ENCODE data around the gene SLC2A13. TPM values are rescaled to one million over a fixed set of nuclear protein-coding genes. Genes with fewer than 3 reads are reported as not detected.
"Not testable (repeated sequence)": the region's sequence is repeated elsewhere in the genome, so short reads cannot be mapped to it uniquely, and the experiment has no call there.

The SLC2A13 gene
- total RNA-seq, 1 donor from 2014 or later: 11.6 TPM

DNA sequence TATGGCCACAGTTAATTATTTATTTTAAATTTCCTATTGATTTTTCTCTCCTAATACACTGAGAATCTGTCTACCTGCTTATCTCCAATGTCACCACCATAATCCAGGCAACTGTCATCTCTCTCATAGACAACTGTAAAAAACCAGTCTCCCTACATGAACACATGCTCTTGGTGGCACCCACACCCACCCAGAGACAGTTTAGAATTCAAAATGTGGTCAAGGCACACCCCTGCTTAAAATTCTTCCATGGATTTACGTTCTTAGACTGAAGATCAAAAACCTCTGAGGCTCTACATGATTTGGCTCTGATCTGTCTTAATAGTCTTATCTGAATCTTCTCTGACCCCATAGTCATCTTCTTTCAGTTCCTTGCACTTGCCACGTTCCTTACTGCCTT, 245.2 kb downstream of the SLC2A13 start:
- Histone ChIP-seq H3K36me3 (no peaks in the 10 kb centered on the region), H3K4me1 (no peaks in the 10 kb centered on the region), H3K9me3 (no peaks in the 10 kb centered on the region), H3K27me3 (ENCODE audit: low read depth) (no peaks in the 10 kb centered on the region), H3K4me3 (no peak overlapping the region), H3K27ac (no peak overlapping the region)
- DNase-seq (no peak), ATAC-seq (no peak)
- TF ChIP-seq, protein P1, sequence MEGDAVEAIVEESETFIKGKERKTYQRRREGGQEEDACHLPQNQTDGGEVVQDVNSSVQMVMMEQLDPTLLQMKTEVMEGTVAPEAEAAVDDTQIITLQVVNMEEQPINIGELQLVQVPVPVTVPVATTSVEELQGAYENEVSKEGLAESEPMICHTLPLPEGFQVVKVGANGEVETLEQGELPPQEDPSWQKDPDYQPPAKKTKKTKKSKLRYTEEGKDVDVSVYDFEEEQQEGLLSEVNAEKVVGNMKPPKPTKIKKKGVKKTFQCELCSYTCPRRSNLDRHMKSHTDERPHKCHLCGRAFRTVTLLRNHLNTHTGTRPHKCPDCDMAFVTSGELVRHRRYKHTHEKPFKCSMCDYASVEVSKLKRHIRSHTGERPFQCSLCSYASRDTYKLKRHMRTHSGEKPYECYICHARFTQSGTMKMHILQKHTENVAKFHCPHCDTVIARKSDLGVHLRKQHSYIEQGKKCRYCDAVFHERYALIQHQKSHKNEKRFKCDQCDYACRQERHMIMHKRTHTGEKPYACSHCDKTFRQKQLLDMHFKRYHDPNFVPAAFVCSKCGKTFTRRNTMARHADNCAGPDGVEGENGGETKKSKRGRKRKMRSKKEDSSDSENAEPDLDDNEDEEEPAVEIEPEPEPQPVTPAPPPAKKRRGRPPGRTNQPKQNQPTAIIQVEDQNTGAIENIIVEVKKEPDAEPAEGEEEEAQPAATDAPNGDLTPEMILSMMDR (IDR thresholded peaks at IDR 0.05): no peak
- intact Hi-C loops (cut with DNase I): no loop called here

- no peak for ATAC-seq
- no peaks in the 10 kb centered on the region for H3K4me1 ChIP-seq
These were observed 252.9 kb downstream of the SLC2A13 start for GRCh38 chr12:39853003-39853402.

DNA sequence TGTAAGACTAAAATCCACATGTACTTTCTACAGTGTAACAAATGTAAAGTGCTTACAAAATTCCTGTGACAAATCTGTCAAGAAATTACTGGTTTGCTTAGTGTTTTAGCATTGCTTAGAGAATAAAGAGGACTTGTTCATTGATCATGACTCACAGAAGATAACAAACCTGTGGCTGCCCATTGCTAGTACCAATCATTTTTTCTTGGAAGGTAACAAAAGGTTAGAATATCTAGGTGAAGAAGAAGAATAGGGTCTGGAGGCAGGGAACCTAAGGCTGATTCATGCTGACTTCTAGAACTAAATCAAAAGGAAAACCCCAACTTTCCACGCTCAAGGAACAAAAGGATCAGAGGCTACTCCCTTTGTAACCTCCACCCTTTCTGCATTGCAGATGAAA, 253.5 kb downstream of the SLC2A13 start:
- DNase-seq (no peak), ATAC-seq (no peak)
- intact Hi-C loops (cut with DNase I): no loop called here

More at GRCh38 chr12:39853003-39853402, 252.9 kb downstream of the SLC2A13 start:
- TF ChIP-seq, protein P1 (IDR thresholded peaks at IDR 0.05): no peak
- no peak overlapping the region for H3K4me3 ChIP-seq
- no peak overlapping the region for H3K27ac ChIP-seq
- H3K9me3 ChIP-seq: no peaks in the 10 kb centered on the region
- no peak for DNase-seq
- intact Hi-C loops (cut with DNase I): no loop called here
- H3K27me3 ChIP-seq (ENCODE audit: low read depth): no peaks in the 10 kb centered on the region
- no peaks in the 10 kb centered on the region for H3K36me3 ChIP-seq

DNA sequence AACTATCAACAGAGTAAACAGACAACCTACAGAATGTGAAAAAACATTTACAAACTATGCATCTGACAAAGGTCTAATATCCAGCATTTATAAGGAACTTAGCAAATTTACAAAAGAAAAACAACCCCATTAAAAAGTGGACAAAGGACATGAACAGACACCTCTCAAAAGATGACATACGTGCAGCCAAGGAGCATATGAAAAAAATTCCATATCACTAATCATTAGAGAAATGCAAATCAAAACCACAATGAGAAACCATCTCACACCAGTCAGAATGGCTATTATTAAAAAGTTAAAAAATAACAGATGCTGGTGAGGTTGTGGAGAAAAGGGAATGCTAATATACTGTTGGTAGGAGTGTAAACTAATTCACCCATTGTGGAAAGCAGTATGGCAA, 257.7 kb downstream of the SLC2A13 start:
- H3K27me3 ChIP-seq (ENCODE audit: low read depth); H3K4me1 ChIP-seq; H3K36me3 ChIP-seq; H3K4me3 ChIP-seq; H3K9me3 ChIP-seq; intact Hi-C loops (cut with DNase I); ATAC-seq; H3K27ac ChIP-seq; DNase-seq: not testable (repeated sequence)

More for the DNA sequence above, 253.5 kb downstream of the SLC2A13 start:
- no peak overlapping the region for H3K4me3 ChIP-seq
- H3K27ac ChIP-seq: no peak overlapping the region
- H3K27me3 ChIP-seq (ENCODE audit: low read depth): no peaks in the 10 kb centered on the region
- H3K36me3 ChIP-seq: no peaks in the 10 kb centered on the region
- H3K9me3 ChIP-seq: no peaks in the 10 kb centered on the region
- H3K4me1 ChIP-seq: no peaks in the 10 kb centered on the region
- TF ChIP-seq, protein P1 (IDR thresholded peaks at IDR 0.05): no peak

DNA sequence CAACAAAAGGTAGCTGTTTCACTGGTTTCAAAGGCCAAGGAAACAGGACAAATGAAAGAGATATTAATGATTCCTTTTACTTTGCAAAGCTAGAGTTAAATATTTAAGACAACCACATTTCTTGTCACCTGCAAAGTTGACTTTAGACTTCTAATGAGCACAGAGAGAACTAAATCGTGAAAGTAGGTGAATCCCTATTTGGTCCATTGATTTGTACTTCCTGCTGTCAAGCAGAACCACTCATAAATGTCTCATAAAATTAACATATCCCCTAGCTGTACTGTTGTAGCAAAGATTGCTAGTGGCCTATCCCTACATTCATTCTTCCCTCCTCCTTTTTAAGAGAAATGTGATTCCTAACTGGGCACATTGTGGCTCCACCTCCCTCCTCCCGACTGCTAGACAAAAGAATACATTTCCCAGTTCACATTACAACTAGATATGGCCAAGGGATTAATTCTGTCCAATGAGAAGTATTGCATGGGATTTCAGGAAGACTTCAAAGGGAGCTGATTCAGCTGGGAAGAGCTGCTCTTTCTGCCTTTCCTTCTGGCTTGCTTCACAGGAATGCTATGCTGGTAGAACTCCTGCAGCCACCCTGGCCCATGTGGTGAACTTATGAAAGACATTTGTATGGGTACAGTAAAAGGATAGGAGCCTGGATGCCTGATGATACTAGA, 258.8 kb downstream of the SLC2A13 start:
- H3K27me3 ChIP-seq (ENCODE audit: low read depth): no peaks in the 10 kb centered on the region
- DNase-seq: no peak
- no peaks in the 10 kb centered on the region for H3K36me3 ChIP-seq
- no peak overlapping the region for H3K4me3 ChIP-seq
- intact Hi-C loops (cut with DNase I): no loop called here
- TF ChIP-seq, protein P1 (IDR thresholded peaks at IDR 0.05): no peak
- H3K27ac ChIP-seq: no peak overlapping the region
- no peaks in the 10 kb centered on the region for H3K9me3 ChIP-seq
- no peaks in the 10 kb centered on the region for H3K4me1 ChIP-seq
- no peak for ATAC-seq

DNA sequence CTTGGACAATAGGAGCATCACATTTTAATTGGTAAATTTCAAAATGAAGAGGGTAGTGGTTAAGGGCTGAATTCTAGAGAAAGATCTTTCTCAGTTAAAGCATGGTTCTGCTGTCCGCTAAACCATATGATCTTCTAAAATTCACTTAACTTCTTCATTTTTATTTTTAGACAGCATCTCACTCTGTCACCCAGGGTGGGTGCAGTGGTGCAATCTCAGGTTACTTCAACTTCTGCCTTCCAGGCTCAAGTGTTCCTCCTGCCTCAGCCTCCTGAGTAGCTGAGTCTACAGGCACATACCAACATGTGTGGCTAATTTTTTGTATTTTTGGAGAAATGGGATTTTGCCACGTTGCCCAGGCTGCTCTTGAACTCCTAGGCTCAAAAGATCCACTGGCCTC, 259.6 kb downstream of the SLC2A13 start:
- intact Hi-C loops (cut with DNase I): no loop called here
- Histone ChIP-seq H3K27me3 (ENCODE audit: low read depth) (no peaks in the 10 kb centered on the region), H3K9me3 (no peaks in the 10 kb centered on the region), H3K36me3 (no peaks in the 10 kb centered on the region), H3K27ac (no peak overlapping the region), H3K4me1 (no peaks in the 10 kb centered on the region), H3K4me3 (no peak overlapping the region)
- TF ChIP-seq, protein P1 (IDR thresholded peaks at IDR 0.05): no peak
- no peak for ATAC-seq
- no peak for DNase-seq

Data from lower lobe of right lung (tissue), 2 donors.